Middle frontal gyrus (tissue), 1 donor: ENCODE results near the gene KIT.

ENCODE experiments used
- DNase-seq: peaks from one replicate; pipeline ENCODE4 v3.0.0-alpha.2; 2015; ENCODE audit warnings: low spot score; ENCODE audit errors: extremely low spot score

Gene KIT

DNA sequence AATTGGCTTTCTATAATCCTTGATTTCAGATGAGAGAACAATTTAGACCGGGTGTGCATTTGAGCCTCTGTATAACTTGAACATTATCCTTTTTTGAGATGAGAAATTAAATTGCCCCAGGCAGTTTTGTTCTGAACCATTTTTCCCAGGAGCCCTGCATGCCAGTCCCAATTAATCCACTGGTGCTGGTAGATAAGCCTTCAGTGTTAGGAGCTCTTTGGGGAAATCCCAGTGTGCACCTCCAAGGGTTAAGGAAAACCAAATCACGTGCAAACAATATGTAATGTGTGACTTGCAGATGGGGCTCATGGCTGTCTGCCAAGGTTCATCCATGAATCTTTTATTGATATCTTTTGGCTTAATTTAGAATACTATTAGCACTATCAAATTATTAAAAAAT lies 43.2 kb downstream of the KIT start:
- no peak for DNase-seq

GRCh38 chr4:54703182-54703581 lies 45.4 kb downstream of the KIT start:
- DNase-seq = no peak

- no peak for DNase-seq
Observed at GRCh38 chr4:54707406-54707805, 49.6 kb downstream of the KIT start.

DNA sequence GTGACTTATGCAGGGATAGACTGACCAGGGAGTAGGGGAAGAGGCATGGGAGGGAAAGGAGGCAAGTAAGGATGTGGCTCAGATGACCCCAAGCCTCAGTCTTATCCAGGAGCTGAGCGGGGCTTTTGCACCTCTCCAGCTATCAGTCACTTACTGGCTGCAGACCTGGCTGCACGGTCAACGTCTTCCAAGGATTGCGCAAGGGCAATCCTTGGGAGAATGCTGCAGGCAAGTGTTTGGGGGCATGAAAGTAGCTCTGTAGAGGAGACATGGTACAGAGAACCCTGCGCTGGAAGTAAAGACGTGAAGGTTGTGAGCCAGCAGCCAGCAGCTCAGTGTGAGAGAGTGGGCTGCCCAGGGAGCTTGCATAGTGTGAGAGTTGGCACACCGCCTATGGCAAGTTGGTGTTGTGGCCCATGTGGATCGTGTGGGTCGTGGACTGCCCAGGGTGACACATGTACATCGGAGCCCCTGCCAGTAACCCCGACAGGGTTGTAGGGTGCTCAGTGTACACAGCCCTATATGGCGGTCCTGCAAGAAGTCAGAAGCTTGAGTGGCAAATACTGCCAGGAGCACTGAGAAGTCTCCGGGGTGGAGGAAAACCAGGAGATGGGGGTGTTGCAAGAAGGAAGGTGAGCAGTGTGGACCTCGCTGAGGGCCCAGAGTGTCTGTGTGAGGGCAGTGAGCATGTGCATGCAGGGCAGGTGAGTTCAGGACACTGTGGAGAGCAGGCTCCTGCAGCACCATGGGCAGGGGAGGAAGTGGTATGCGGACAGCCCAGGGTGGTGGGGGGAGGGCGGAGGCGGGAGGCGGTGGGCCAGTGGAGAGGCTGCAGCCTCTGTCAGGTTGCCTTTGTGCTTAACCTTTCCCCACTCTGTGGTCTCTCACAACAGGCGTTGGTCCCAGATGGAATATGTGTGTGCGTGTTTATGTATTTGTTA lies 50.9 kb downstream of the KIT start:
- no peak for DNase-seq

- no peak for DNase-seq
Observed at GRCh38 chr4:54709400-54709799, 51.6 kb downstream of the KIT start.

DNA sequence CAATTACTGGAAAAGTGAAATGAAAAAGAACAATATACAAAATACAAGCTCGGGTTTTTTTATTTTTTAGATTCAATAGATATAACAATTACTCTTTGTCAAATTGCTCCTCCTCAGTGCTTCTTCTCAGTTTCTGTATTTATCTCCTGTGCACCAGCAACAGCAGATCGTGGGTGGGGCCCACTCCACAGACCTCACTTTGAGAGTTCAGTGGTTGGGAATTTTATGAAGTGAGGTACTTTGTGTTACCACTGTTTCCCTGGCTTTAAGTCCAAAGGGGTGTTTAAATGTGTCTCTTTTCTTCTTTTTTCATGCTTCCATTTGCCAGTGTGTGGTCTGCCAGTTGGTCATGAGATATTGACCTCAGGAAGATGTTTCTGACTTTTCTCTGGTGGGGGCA lies 54.4 kb downstream of the KIT start:
- DNase-seq = no peak

DNA sequence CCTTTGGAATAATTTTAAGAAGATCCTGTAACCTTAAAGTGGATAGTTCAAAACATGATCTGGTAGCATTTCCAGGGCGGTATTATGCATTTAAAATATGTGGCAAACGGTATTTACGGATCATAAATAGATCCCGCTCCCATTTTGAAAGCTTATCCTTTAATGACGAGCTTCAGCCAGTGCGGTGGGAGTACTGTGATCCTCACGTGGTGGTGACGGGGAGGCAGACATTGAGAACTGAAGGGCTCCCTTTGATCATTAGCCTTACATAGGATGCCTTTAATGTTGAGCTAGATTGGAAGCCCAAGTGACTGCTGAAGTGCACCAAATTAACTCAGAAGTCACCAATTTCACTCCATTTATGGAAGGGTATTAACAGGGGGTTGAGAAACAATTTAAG lies 56.9 kb downstream of the KIT start:
- DNase-seq = no peak

DNA sequence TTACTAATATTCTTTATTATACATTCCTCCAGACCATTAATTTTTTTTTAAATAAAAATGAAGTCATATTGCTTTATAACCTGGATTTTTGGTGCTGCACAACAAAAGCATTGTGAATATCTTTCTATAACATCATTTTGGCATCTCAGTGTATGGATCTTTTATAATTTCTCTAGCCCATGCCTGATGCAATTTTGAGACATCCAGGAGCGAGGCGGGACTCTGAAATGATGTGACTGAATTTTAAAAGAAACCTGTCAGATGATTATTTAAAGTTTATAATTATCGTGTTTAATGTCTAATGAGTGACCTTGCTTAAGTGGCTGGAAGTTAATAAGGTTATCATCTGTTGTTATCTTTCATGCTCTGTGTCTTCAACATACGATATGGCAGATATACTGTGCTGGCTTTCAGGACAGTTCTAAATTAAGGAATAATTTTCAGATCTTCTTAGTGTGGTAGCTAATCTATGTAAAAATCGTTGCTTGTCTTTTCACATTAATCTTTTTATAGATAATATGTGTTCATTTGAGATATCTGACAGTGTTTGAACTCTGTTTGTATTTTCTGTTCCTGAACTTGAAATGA lies 58.8 kb downstream of the KIT start:
- DNase-seq = no peak

- DNase-seq = no peak
Observed at GRCh38 chr4:54717694-54718093, 59.9 kb downstream of the KIT start.

- DNase-seq = no peak
Observed at GRCh38 chr4:54719378-54719777, 61.6 kb downstream of the KIT start.

- DNase-seq = no peak
Observed at GRCh38 chr4:54723220-54723619, 65.5 kb downstream of the KIT start.

- DNase-seq = no peak
Observed at GRCh38 chr4:54723820-54724219, 66.1 kb downstream of the KIT start.

DNA sequence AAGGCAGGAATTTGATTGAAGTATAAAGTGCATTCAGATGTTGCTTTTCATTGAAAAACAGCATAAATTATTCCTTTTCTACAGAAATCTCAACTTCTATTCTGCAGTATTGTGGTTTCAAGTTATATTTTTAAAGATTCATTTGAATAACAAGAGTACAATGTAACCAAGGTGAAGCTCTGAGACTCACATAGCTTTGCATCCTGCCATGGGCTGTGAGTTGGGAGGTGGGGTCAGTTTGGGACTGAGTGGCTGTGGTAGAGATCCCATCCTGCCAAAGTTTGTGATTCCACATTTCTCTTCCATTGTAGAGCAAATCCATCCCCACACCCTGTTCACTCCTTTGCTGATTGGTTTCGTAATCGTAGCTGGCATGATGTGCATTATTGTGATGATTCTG lies 69.2 kb downstream of the KIT start:
- DNase-seq = no peak

- no peak for DNase-seq
Observed at GRCh38 chr4:54727346-54727745, 69.6 kb downstream of the KIT start.

DNA sequence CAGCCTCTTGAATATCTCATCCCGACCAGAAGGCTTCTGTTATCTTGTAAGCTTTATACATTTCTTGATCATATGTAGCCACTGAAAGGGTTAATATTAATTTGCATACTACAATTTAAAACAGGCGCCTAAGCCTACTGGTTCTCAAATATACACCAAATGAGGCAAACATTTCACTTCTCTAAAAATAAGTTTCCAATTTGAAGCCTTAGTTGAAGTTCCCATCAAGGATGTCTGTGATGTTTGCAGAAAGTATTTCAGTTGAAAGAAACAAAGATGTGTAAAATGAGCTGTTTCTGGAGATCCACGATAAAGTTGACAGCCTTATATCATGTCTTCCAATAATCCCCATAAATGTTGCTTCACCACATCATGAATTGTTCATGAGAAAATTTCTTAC lies 70.6 kb downstream of the KIT start:
- no peak for DNase-seq

- DNase-seq = no peak
Observed at GRCh38 chr4:54729256-54729655, 71.5 kb downstream of the KIT start.

GRCh38 chr4:54730581-54730980 lies 72.8 kb downstream of the KIT start:
- no peak for DNase-seq

GRCh38 chr4:54731552-54731951 lies 73.8 kb downstream of the KIT start:
- DNase-seq = no peak

GRCh38 chr4:54731976-54732375 lies 74.2 kb downstream of the KIT start:
- DNase-seq = no peak

GRCh38 chr4:54737421-54737820 lies 79.7 kb downstream of the KIT start:
- DNase-seq = no peak

DNA sequence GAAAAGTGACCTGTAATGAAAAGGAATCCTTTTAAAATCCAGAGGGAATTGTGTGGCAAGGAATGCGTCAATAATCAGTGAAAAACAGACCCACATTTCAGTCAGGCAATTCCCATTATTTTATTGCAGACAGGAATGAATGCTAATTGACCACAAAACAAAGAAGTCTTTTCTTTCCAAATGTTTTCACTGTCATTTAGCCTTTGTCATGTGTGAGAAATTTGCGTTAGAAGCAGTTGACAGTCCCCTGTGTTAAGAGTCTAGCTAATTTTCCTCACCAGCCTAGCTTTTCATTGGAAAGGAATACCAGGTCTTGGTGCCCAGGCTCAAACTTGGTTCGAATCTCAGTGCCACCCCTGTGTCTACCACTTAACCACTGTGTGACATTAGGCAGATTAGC lies 83.4 kb downstream of the KIT start:
- no peak for DNase-seq

- DNase-seq = no peak
Observed at GRCh38 chr4:54742636-54743399, 85.1 kb downstream of the KIT start.
